22Rv1 (cell line): Measurements from ENCODE around the gene DIP2A.

Experiments used
- CTCF ChIP-seq: fragments of 450-650 bp; IDR thresholded peaks from 2 replicates; pipeline ENCODE4 v1.5.1; 2017; ENCODE audit warnings: mild to moderate bottlenecking
- ZFX ChIP-seq: fragments of 450-650 bp; IDR thresholded peaks from 2 replicates; pipeline ENCODE4 v1.6.1; 2017; ENCODE audit warnings: antibody characterized with exemption, borderline replicate concordance

DNA sequence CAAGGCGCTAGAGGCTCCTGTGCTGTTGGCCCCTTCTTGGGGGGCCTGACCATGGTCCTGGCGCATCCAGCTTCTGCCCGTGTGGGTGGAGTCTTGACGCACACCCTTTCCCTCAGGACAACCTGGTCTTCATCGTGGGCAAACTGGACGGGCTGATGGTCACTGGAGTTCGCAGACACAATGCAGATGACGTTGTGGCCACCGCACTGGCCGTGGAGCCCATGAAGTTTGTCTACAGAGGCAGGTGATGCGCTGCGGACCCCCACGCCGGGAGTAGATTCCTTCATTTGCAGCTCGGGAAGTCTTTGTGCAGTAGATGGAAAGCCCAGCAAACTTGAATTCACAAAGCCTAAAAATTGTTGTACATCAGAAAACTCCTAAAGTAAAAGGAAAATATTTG lies 88.1 kb downstream of the DIP2A start:
- TF ChIP-seq CTCF (no peak), ZFX (no peak)
